ENCODE measurements around the gene GALNT9. TPM values are rescaled to one million over a fixed set of nuclear protein-coding genes. Genes with fewer than 3 reads are reported as not detected.

Gene GALNT9
- total RNA-seq, 2 donors from 2014 or later: 0.14 to 1.0 TPM

GRCh38 chr12:132257955-132258490 lies 71.4 kb downstream of the GALNT9 start:
- intact Hi-C loops (cut with DNase I): no loop called here
- Histone ChIP-seq H3K4me3 (no peak overlapping the region), H3K9me3 (no peaks in the 10 kb centered on the region), H3K4me1 (replicated peaks) (no peaks in the 10 kb centered on the region), H3K27me3 (replicated peaks; ENCODE audit: insufficient read depth) (no peaks in the 10 kb centered on the region), H3K36me3 (no peaks in the 10 kb centered on the region), H3K27ac (no peak overlapping the region)
- TF ChIP-seq, protein P1, sequence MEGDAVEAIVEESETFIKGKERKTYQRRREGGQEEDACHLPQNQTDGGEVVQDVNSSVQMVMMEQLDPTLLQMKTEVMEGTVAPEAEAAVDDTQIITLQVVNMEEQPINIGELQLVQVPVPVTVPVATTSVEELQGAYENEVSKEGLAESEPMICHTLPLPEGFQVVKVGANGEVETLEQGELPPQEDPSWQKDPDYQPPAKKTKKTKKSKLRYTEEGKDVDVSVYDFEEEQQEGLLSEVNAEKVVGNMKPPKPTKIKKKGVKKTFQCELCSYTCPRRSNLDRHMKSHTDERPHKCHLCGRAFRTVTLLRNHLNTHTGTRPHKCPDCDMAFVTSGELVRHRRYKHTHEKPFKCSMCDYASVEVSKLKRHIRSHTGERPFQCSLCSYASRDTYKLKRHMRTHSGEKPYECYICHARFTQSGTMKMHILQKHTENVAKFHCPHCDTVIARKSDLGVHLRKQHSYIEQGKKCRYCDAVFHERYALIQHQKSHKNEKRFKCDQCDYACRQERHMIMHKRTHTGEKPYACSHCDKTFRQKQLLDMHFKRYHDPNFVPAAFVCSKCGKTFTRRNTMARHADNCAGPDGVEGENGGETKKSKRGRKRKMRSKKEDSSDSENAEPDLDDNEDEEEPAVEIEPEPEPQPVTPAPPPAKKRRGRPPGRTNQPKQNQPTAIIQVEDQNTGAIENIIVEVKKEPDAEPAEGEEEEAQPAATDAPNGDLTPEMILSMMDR (IDR thresholded peaks at IDR 0.05): no peak
- TF ChIP-seq POLR2A (IDR thresholded peaks at IDR 0.05): no peak
- TF ChIP-seq POLR2AphosphoS5 (IDR thresholded peaks at IDR 0.05): no peak
- WGBS: 97% methylated on average over 17 of the region's 17 CpGs
- DNase-seq (ENCODE audit: low spot score): no peak

GRCh38 chr12:132257206-132257954 lies 72.0 kb downstream of the GALNT9 start:
- WGBS: 82% methylated on average over 56 of the region's 56 CpGs
- H3K27me3 ChIP-seq (replicated peaks; ENCODE audit: insufficient read depth): no peaks in the 10 kb centered on the region
- intact Hi-C loops (cut with DNase I): no loop called here

GRCh38 chr12:132256646-132257045 lies 72.7 kb downstream of the GALNT9 start:
- intact Hi-C loops (cut with DNase I): no loop called here
- TF ChIP-seq POLR2A (IDR thresholded peaks at IDR 0.05): no peak
- TF ChIP-seq, protein P1 (IDR thresholded peaks at IDR 0.05): no peak
- no peak for TF ChIP-seq POLR2AphosphoS5 (IDR thresholded peaks at IDR 0.05)
- no peak for DNase-seq (ENCODE audit: low spot score)
- H3K36me3 ChIP-seq: no peaks in the 10 kb centered on the region
- H3K27me3 ChIP-seq (replicated peaks; ENCODE audit: insufficient read depth): no peaks in the 10 kb centered on the region
- H3K4me3 ChIP-seq: no peak overlapping the region
- no peak overlapping the region for H3K27ac ChIP-seq
- no peaks in the 10 kb centered on the region for H3K9me3 ChIP-seq
- H3K4me1 ChIP-seq (replicated peaks): no peaks in the 10 kb centered on the region
- WGBS: 87% methylated on average over 9 of the region's 9 CpGs

More at GRCh38 chr12:132257206-132257954, 72.0 kb downstream of the GALNT9 start:
- H3K4me3 ChIP-seq: no peak overlapping the region
- no peaks in the 10 kb centered on the region for H3K36me3 ChIP-seq
- TF ChIP-seq POLR2A (IDR thresholded peaks at IDR 0.05): no peak
- TF ChIP-seq, protein P1 (IDR thresholded peaks at IDR 0.05): no peak
- no peak for TF ChIP-seq POLR2AphosphoS5 (IDR thresholded peaks at IDR 0.05)
- no peak for DNase-seq (ENCODE audit: low spot score)
- H3K4me1 ChIP-seq (replicated peaks): no peaks in the 10 kb centered on the region
- no peaks in the 10 kb centered on the region for H3K9me3 ChIP-seq
- H3K27ac ChIP-seq: no peak overlapping the region

GRCh38 chr12:132255642-132256041 lies 73.7 kb downstream of the GALNT9 start:
- no peak for DNase-seq (ENCODE audit: low spot score)
- intact Hi-C loops (cut with DNase I): no loop called here
- Histone ChIP-seq H3K9me3 (no peaks in the 10 kb centered on the region), H3K4me1 (replicated peaks) (no peaks in the 10 kb centered on the region), H3K27me3 (replicated peaks; ENCODE audit: insufficient read depth) (no peaks in the 10 kb centered on the region), H3K4me3 (no peak overlapping the region), H3K36me3 (no peaks in the 10 kb centered on the region), H3K27ac (no peak overlapping the region)
- TF ChIP-seq POLR2AphosphoS5 (IDR thresholded peaks at IDR 0.05): no peak
- TF ChIP-seq POLR2A (IDR thresholded peaks at IDR 0.05): no peak
- TF ChIP-seq, protein P1 (IDR thresholded peaks at IDR 0.05): no peak
- whole genome bisulfite sequencing: 88% methylated on average over 20 of the region's 20 CpGs

Measured in prostate gland (tissue), 2 donors.